H1 (cell line): ENCODE data around the gene ASPHD2. TPM values are rescaled to one million over a fixed set of nuclear protein-coding genes. Genes with fewer than 3 reads are reported as not detected.

Experiments
- CTCF ChIA-PET: fragments of 300-600 bp; sonication (Branson Sonifier 250); formaldehyde crosslinking; loops from one replicate; lab custom pipeline; 2021; ENCODE audit not compliant: partially characterized antibody; lab: Charles Lee
- POLR2A ChIA-PET: fragments of 300-600 bp; sonication (Branson Sonifier 250); formaldehyde crosslinking; loops from one replicate; lab custom pipeline; 2021; ENCODE audit warnings: inconsistent platforms; ENCODE audit not compliant: partially characterized antibody; lab: Charles Lee
- DNase-seq, 2 experiments: peaks; one replicate each; pipeline versions ENCODE4 v3.0.0 to v3.0.0-alpha.2; 2010 to 2022; ENCODE audit warnings: low spot score in 2 of 2, low read depth in 1 of 2, mixed read lengths in 1 of 2
- FAIRE-seq: peaks from 2 replicates; lab custom pipeline; 2011; peaks lifted over from hg19 to GRCh38; lab: Jason Lieb, UNC
- H2AFZ ChIP-seq: 2 replicates; pipeline ENCODE4 v1.8.1; 2012; ENCODE audit warnings: low read length, inconsistent platforms
- H2AK5ac ChIP-seq: 2 replicates; pipeline ENCODE4 v1.6.1; 2013; ENCODE audit warnings: low read depth, low read length
- H2BK120ac ChIP-seq: replicated peaks from 2 replicates; pipeline ENCODE3; 2013; ENCODE audit warnings: low read depth, low read length, inconsistent platforms
- H2BK12ac ChIP-seq: 2 replicates; pipeline ENCODE4 v1.6.1; 2013; ENCODE audit warnings: low read depth, low read length
- H2BK15ac ChIP-seq: 2 replicates; pipeline ENCODE4 v1.6.1; 2013; ENCODE audit warnings: low read length
- H2BK20ac ChIP-seq: 2 replicates; pipeline ENCODE4 v1.6.1; 2013; ENCODE audit warnings: low read length
- H2BK5ac ChIP-seq: 2 replicates; pipeline ENCODE4 v1.6.1; 2013; ENCODE audit warnings: low read depth, low read length
- H3K14ac ChIP-seq: 2 replicates; pipeline ENCODE4 v1.6.1; 2013; ENCODE audit warnings: inconsistent platforms; ENCODE audit not compliant: insufficient read length
- H3K18ac ChIP-seq: 2 replicates; pipeline ENCODE4 v1.6.1; 2013; ENCODE audit warnings: low read length; ENCODE audit errors: extremely low read depth
- H3K23ac ChIP-seq: 2 replicates; pipeline ENCODE4 v1.6.1; 2013; ENCODE audit warnings: inconsistent platforms; ENCODE audit not compliant: insufficient read length
- H3K23me2 ChIP-seq: 2 replicates; pipeline ENCODE4 v1.6.1; 2013; ENCODE audit warnings: low read depth, low read length
- H3K27ac ChIP-seq: 2 replicates; pipeline ENCODE4 v1.6.1; 2011; ENCODE audit warnings: low read depth, low read length, inconsistent platforms
- H3K27me3 ChIP-seq, 4 experiments: replicated peaks in 1 of 4; 1 replicate in 1 of 4; 2 replicates in 3 of 4; pipeline versions ENCODE4 v1.6.1 to v1.8.1; 2011 to 2013; ENCODE audit warnings: low read length in 3 of 4, mild to moderate bottlenecking in 3 of 4, inconsistent platforms in 2 of 4, mixed read lengths in 2 of 4, moderate library complexity in 1 of 4; ENCODE audit not compliant: control insufficient read depth in 3 of 4, insufficient read depth in 3 of 4; ENCODE audit errors: extremely low read depth in 1 of 4
- H3K36me3 ChIP-seq, 4 experiments: 2 replicates each; pipeline versions ENCODE4 v1.6.1 to v1.8.1; 2011 to 2013; ENCODE audit warnings: mild to moderate bottlenecking in 4 of 4, low read length in 3 of 4, moderate library complexity in 2 of 4, control low read depth in 1 of 4, inconsistent platforms in 1 of 4; ENCODE audit not compliant: insufficient read depth in 4 of 4, control insufficient read depth in 2 of 4
- H3K4ac ChIP-seq: replicated peaks from 2 replicates; pipeline ENCODE3; 2013; ENCODE audit warnings: low read length, low read depth, mixed read lengths, inconsistent platforms; ENCODE audit not compliant: insufficient read length
- H3K4me1 ChIP-seq, 4 experiments: replicated peaks in 1 of 4; 1 replicate in 1 of 4; 2 replicates in 3 of 4; pipeline versions ENCODE4 v1.6.1 to v1.8.1; 2011 to 2013; ENCODE audit warnings: low read length in 3 of 4, inconsistent platforms in 2 of 4, mixed read lengths in 1 of 4; ENCODE audit not compliant: insufficient read depth in 4 of 4, control insufficient read depth in 3 of 4
- H3K4me2 ChIP-seq, 2 experiments: 2 replicates each; pipeline versions ENCODE4 v1.6.1 to v1.8.1; 2011 to 2013; ENCODE audit warnings: low read depth in 2 of 2, low read length in 2 of 2, control low read depth in 1 of 2, inconsistent platforms in 1 of 2, mild to moderate bottlenecking in 1 of 2; ENCODE audit not compliant: insufficient read depth in 1 of 2
- H3K4me3 ChIP-seq, 4 experiments: fragments of 200-600, 300-600 bp in 1 of 4; sonication (generic), shearing (Covaris generic), sonication (Bioruptor Twin) in 1 of 4; 2 replicates each; pipeline versions ENCODE4 v1.5.1 to v1.8.1; 2011 to 2016; ENCODE audit warnings: low read length in 4 of 4, low read depth in 3 of 4, control low read depth in 2 of 4, inconsistent platforms in 2 of 4, mild to moderate bottlenecking in 2 of 4, mixed read lengths in 1 of 4, moderate library complexity in 1 of 4; ENCODE audit not compliant: insufficient read depth in 2 of 4; ENCODE audit errors: extremely low read depth in 1 of 4
- H3K56ac ChIP-seq: replicated peaks from 2 replicates; pipeline ENCODE3; 2013; ENCODE audit warnings: low read depth, mild to moderate bottlenecking, mixed read lengths, low read length, inconsistent platforms; ENCODE audit not compliant: insufficient read length
- H3K79me1 ChIP-seq: 2 replicates; pipeline ENCODE4 v1.6.1; 2013; ENCODE audit warnings: low read depth, low read length, control low read depth
- H3K79me2 ChIP-seq, 2 experiments: 2 replicates each; pipeline versions ENCODE4 v1.6.1 to v1.8.1; 2012 to 2013; ENCODE audit warnings: low read length in 2 of 2, mild to moderate bottlenecking in 2 of 2, inconsistent platforms in 1 of 2; ENCODE audit not compliant: insufficient read depth in 2 of 2, control insufficient read depth in 1 of 2
- H3K9ac ChIP-seq, 4 experiments: replicated peaks in 1 of 4; 1 replicate in 1 of 4; 2 replicates in 3 of 4; pipeline versions ENCODE4 v1.6.1 to v1.8.1; 2011 to 2013; ENCODE audit warnings: low read depth in 3 of 4, low read length in 3 of 4, control low read depth in 2 of 4, mild to moderate bottlenecking in 2 of 4, moderate library complexity in 2 of 4, inconsistent platforms in 1 of 4; ENCODE audit errors: extremely low read depth in 1 of 4
- H3K9me3 ChIP-seq, 2 experiments: 2 replicates each; pipeline versions ENCODE4 v1.6.1 to v1.8.1; 2012 to 2013; ENCODE audit warnings: mild to moderate bottlenecking in 2 of 2, moderate library complexity in 2 of 2, control low read depth in 1 of 2, inconsistent platforms in 1 of 2, low read depth in 1 of 2, low read length in 1 of 2, mixed read lengths in 1 of 2; ENCODE audit not compliant: insufficient read depth in 2 of 2
- H4K20me1 ChIP-seq, 2 experiments: replicated peaks in 1 of 2; 2 replicates each; pipeline versions ENCODE3 to v1.8.1; 2011 to 2013; ENCODE audit warnings: inconsistent platforms in 2 of 2, low read length in 2 of 2, mild to moderate bottlenecking in 1 of 2; ENCODE audit not compliant: insufficient read depth in 2 of 2, control insufficient read depth in 1 of 2
- H4K5ac ChIP-seq: 2 replicates; pipeline ENCODE4 v1.6.1; 2013; ENCODE audit warnings: low read length, low read depth, mixed read lengths, inconsistent platforms; ENCODE audit not compliant: insufficient read length
- H4K8ac ChIP-seq: 2 replicates; pipeline ENCODE4 v1.8.0; 2013; ENCODE audit warnings: mild to moderate bottlenecking, moderate library complexity, low read length, inconsistent platforms; ENCODE audit not compliant: insufficient read depth; ENCODE audit errors: extremely low read depth
- H4K91ac ChIP-seq: replicated peaks from 2 replicates; pipeline ENCODE3; 2013; ENCODE audit warnings: low read length, mixed read lengths, inconsistent platforms; ENCODE audit not compliant: insufficient read length
- CTBP2 ChIP-seq: IDR thresholded peaks from 2 replicates; pipeline ENCODE4 v1.7.0; 2011; ENCODE audit warnings: borderline replicate concordance, mild to moderate bottlenecking, moderate library complexity, mixed read lengths, low read length; ENCODE audit not compliant: insufficient read depth, insufficient read length
- KDM1A ChIP-seq: fragments of 200-600, 300-600 bp; sonication (generic); IDR thresholded peaks from 2 replicates; pipeline ENCODE4 v1.7.1; 2016; ENCODE audit warnings: mild to moderate bottlenecking, low read length, borderline replicate concordance
- WGBS, 2 experiments: shearing (Covaris generic) in 1 of 2; methylation state at CpG; one replicate each; pipeline versions ENCODE4 v1.1.6 to v1.1.7; 2013 to 2015; ENCODE audit warnings: low lambda C conversion rate in 2 of 2, mixed read lengths in 2 of 2, inconsistent platforms in 1 of 2, low coverage in 1 of 2, missing lambda C conversion rate in 1 of 2; ENCODE audit not compliant: insufficient replicate concordance in 2 of 2, insufficient coverage in 1 of 2, insufficient read length in 1 of 2; ENCODE audit errors: extremely low coverage in 1 of 2, missing lambda C conversion rate in 1 of 2; 5-methylcytosine and 5-hydroxymethylcytosine counted together
- polyA plus RNA-seq, 7 experiments: library from polyadenylated mRNA; depleted of rRNA in 3 of 7; stranded (reverse) in 5 of 7; unstranded in 2 of 7; fragments of >200 nt in 5 of 7; fragments of 200-250 nt in 2 of 7; gene quantifications; 1 replicate in 5 of 7; 2 replicates in 1 of 7; 4 replicates in 1 of 7; pipeline versions ENCODE4 v1.2.1 to v1.2.3, GENCODE V29; 2011 to 2013; ENCODE audit warnings: missing spikeins in 2 of 7, mixed read lengths in 2 of 7
- total RNA-seq: library from RNA; stranded (reverse); fragmentation: NEBNext Ultra II Directional; extraction: Animal tissue kit (Norgen Biotek cat#: 25700); gene quantifications from 2 replicates; pipeline ENCODE4 v1.2.1, GENCODE V29; 2021

Gene ASPHD2
- total and polyA plus RNA-seq, 2 of the 8 experiments (the other 6 are each of a cell fraction or from before 2014, with no cell fraction given) = 7.2 to 11.0 TPM

- CTCF ChIA-PET = no interaction called here
- 88% methylated on average over 3 of the region's 3 CpGs; no CpG with 5 or more reads in 1 of the 2 experiments for WGBS, 2 experiments
- Histone ChIP-seq H3K4me2 (no peak overlapping the region), H2AFZ (no peak overlapping the region), H2BK120ac (no peak overlapping the region), H4K5ac (no peak overlapping the region), H4K8ac (no peak overlapping the region), H3K9me3 (no peaks in the 10 kb centered on the region), H3K36me3 (peaks cover 0 to 7% (median 4%) of the 10 kb centered on the region in 4 experiments; a peak in 4 of 8 replicates), H3K4ac (no peak overlapping the region), H3K4me3 (no peak overlapping the region), H3K23ac (no peak overlapping the region), H2BK12ac (no peak overlapping the region), H3K79me2 (no peaks in the 10 kb centered on the region; a peak in 1 of 4 replicates), H2BK15ac (no peak overlapping the region), H3K23me2 (peaks cover 14% of the 10 kb centered on the region), H3K79me1 (peaks cover 8% of the 10 kb centered on the region), H3K9ac (no peak overlapping the region), H2AK5ac (no peak overlapping the region), H4K91ac (no peak overlapping the region), H3K18ac (no peak overlapping the region), H3K56ac (no peak overlapping the region), H4K20me1 (peaks cover 0 to 10% of the 10 kb centered on the region in 2 experiments), H2BK20ac (no peak overlapping the region), H3K4me1 (peaks cover 0 to 8% (median 2%) of the 10 kb centered on the region in 4 experiments; a peak in 4 of 7 replicates), H3K27ac (no peak overlapping the region), H2BK5ac (no peak overlapping the region), H3K14ac (no peak overlapping the region), H3K27me3 (peaks cover 0 to 6% (median 5%) of the 10 kb centered on the region in 4 experiments; a peak in 4 of 7 replicates)
- TF ChIP-seq KDM1A = peak; percentile 71; the same call in 1 of the 2 replicates
- no peak for TF ChIP-seq CTBP2
- FAIRE-seq (no peak), DNase-seq (no peak)
- POLR2A ChIA-PET = no interaction called here
Measured at GRCh38 chr22:26432619-26433311, 3.7 kb downstream of the ASPHD2 start.
